ENCODE data around the gene RAB20. TPM values are rescaled to one million over a fixed set of nuclear protein-coding genes. Genes with fewer than 3 reads are reported as not detected.

Gene RAB20
- polyA plus RNA-seq, 1 donor from 2014 or later: not detected

GRCh38 chr13:110559429-110559943 lies 2.0 kb downstream of the RAB20 start:
- Histone ChIP-seq H3K4me3 (ENCODE audit: low read length) (no peak overlapping the region), H3K27ac (ENCODE audit: low read length) (no peak overlapping the region), H3K9me2 (ENCODE audit: insufficient read depth, low read length) (no peaks in the 10 kb centered on the region), H3K36me3 (ENCODE audit: insufficient read depth, low read length) (no peaks in the 10 kb centered on the region), H3K27me3 (ENCODE audit: insufficient read depth, low read depth, low read length) (peaks cover 41% of the 10 kb centered on the region), H3K9ac (ENCODE audit: low read length) (no peak overlapping the region), H3F3A (ENCODE audit: insufficient read depth, low read length, poor library complexity, severe bottlenecking) (no peaks in the 10 kb centered on the region), H4K20me1 (ENCODE audit: insufficient read depth) (no peaks in the 10 kb centered on the region), H3K4me2 (ENCODE audit: low read length) (no peak overlapping the region), H3K79me2 (replicated peaks; ENCODE audit: insufficient read depth, low read length) (no peaks in the 10 kb centered on the region), H2AFZ (ENCODE audit: low read depth, low read length) (no peak overlapping the region), H3K9me3 (ENCODE audit: low read length) (no peaks in the 10 kb centered on the region)
- TF ChIP-seq REST (IDR thresholded peaks at IDR 0.05; ENCODE audit: borderline replicate concordance) (no peak), EP300 (conservative IDR thresholded peaks at IDR 0.05; ENCODE audit: poor library complexity, severe bottlenecking) (no peak), MXI1 (conservative IDR thresholded peaks at IDR 0.05; ENCODE audit: poor library complexity, severe bottlenecking) (no peak), EZH2 (IDR thresholded peaks at IDR 0.05; ENCODE audit: borderline replicate concordance, insufficient read depth, low read length, poor library complexity, severe bottlenecking) (no peak), POLR2AphosphoS5 (IDR thresholded peaks at IDR 0.05) (no peak), RAD21 (conservative IDR thresholded peaks at IDR 0.05) (no peak), SMC3 (conservative IDR thresholded peaks at IDR 0.05; ENCODE audit: poor library complexity) (no peak), TAF1 (IDR thresholded peaks at IDR 0.05; ENCODE audit: low read depth) (no peak), CTCF (IDR thresholded peaks at IDR 0.05; ENCODE audit: poor library complexity, severe bottlenecking) (no peak)

- no peak overlapping the region for H3K4me2 ChIP-seq (ENCODE audit: low read length)
- H3K36me3 ChIP-seq (ENCODE audit: insufficient read depth, low read length): no peaks in the 10 kb centered on the region
- no peaks in the 10 kb centered on the region for H3K9me2 ChIP-seq (ENCODE audit: insufficient read depth, low read length)
- peaks cover 35% of the 10 kb centered on the region for H3K27me3 ChIP-seq (ENCODE audit: insufficient read depth, low read depth, low read length)
- H3K9me3 ChIP-seq (ENCODE audit: low read length): no peaks in the 10 kb centered on the region
- H2AFZ ChIP-seq (ENCODE audit: low read depth, low read length): no peak overlapping the region
- no peaks in the 10 kb centered on the region for H3K79me2 ChIP-seq (replicated peaks; ENCODE audit: insufficient read depth, low read length)
- no peak overlapping the region for H3K9ac ChIP-seq (ENCODE audit: low read length)
- no peak overlapping the region for H3K4me3 ChIP-seq (ENCODE audit: low read length)
- no peaks in the 10 kb centered on the region for H4K20me1 ChIP-seq (ENCODE audit: insufficient read depth)
- no peak for TF ChIP-seq POLR2AphosphoS5 (IDR thresholded peaks at IDR 0.05)
- no peak overlapping the region for H3K27ac ChIP-seq (ENCODE audit: low read length)
- no peaks in the 10 kb centered on the region for H3F3A ChIP-seq (ENCODE audit: insufficient read depth, low read length, poor library complexity, severe bottlenecking)
Observed at GRCh38 chr13:110557610-110558305, 3.8 kb downstream of the RAB20 start.
